Esophagus mucosa (tissue), 1 donor: ENCODE measurements around the gene ZNF160. TPM values are rescaled to one million over a fixed set of nuclear protein-coding genes. Genes with fewer than 3 reads are reported as not detected.

Source experiments
- total RNA-seq: library from RNA; stranded (reverse); gene quantifications from one replicate; pipeline ENCODE4 v1.2.4, GENCODE V29; 2023
- donor health status: DM: yes; HTN: yes; CAD: no.

Gene ZNF160
- total RNA-seq, 1 donor from 2014 or later: 9.2 TPM

Other genes starting within 250 kb of the ZNF160 start
- 8.0 TPM for gene ZNF468, start 245.8 kb downstream of the ZNF160 start, total RNA-seq
- gene ZNF320, start 205.8 kb downstream of the ZNF160 start, total RNA-seq: 3.8 TPM
- gene ZNF888, start 180.0 kb downstream of the ZNF160 start, total RNA-seq: 3.6 TPM
- gene ZNF816, start 140.5 kb downstream of the ZNF160 start, total RNA-seq: 3.8 TPM
- gene ERVV-1, start 89.5 kb downstream of the ZNF160 start, total RNA-seq: not detected
- gene ERVV-2, start 58.7 kb downstream of the ZNF160 start, total RNA-seq: not detected
- 0.28 TPM for gene ZNF415, start 29.5 kb upstream of the ZNF160 start, total RNA-seq
- gene ZNF347, start 55.6 kb upstream of the ZNF160 start, total RNA-seq: 2.6 TPM
- 0.56 TPM for gene ZNF665, start 89.9 kb upstream of the ZNF160 start, total RNA-seq
- 2.2 TPM for gene ZNF677, start 151.5 kb upstream of the ZNF160 start, total RNA-seq
- gene VN1R2, start 154.9 kb upstream of the ZNF160 start, total RNA-seq: not detected
- not detected for gene VN1R4, start 164.3 kb upstream of the ZNF160 start, total RNA-seq
- gene ZNF845, start 230.3 kb upstream of the ZNF160 start, total RNA-seq: 3.5 TPM